Erythroblast (primary cell): ENCODE data around the gene DIAPH3.
"Not testable (repeated sequence)": the region's sequence is repeated elsewhere in the genome, so short reads cannot be mapped to it uniquely, and the experiment has no call there.

Experiments
- DNase-seq, 2 experiments: peaks; one replicate each; lab custom pipeline; 2025; lab: John Stamatoyannopoulos, UW
- GATA1 ChIP-seq: IDR thresholded peaks from 2 replicates; pipeline ENCODE4 v1.6.1; 2011; ENCODE audit warnings: low read depth, mild to moderate bottlenecking, control low read depth, low read length, moderate library complexity
- POLR2A ChIP-seq: IDR thresholded peaks from 2 replicates; pipeline ENCODE4 v1.6.1; 2011; ENCODE audit warnings: mild to moderate bottlenecking, low read length

The DIAPH3 gene

GRCh38 chr13:60047918-60048317 is 115.8 kb downstream of the DIAPH3 start:
- no peak for DNase-seq
- TF ChIP-seq GATA1 = no peak
- no peak for TF ChIP-seq POLR2A

- TF ChIP-seq GATA1 = no peak
- DNase-seq = no peak
These were observed 119.4 kb downstream of the DIAPH3 start for GRCh38 chr13:60044321-60044720.

- no peak for DNase-seq
- TF ChIP-seq POLR2A (no peak), GATA1 (no peak)
These were observed 120.5 kb downstream of the DIAPH3 start for GRCh38 chr13:60043262-60043661.

GRCh38 chr13:60040668-60041067 is 123.1 kb downstream of the DIAPH3 start:
- not testable (repeated sequence) for DNase-seq

GRCh38 chr13:60035874-60036273 is 127.9 kb downstream of the DIAPH3 start:
- no peak for DNase-seq
- TF ChIP-seq POLR2A = no peak
- TF ChIP-seq GATA1 = no peak

- no peak for DNase-seq
- TF ChIP-seq GATA1 = no peak
- no peak for TF ChIP-seq POLR2A
These were observed 130.9 kb downstream of the DIAPH3 start for GRCh38 chr13:60032851-60033250.

GRCh38 chr13:60028021-60028420 is 135.7 kb downstream of the DIAPH3 start:
- TF ChIP-seq POLR2A = no peak
- TF ChIP-seq GATA1 = no peak
- no peak for DNase-seq

- TF ChIP-seq POLR2A (no peak), GATA1 (no peak)
- DNase-seq = no peak
These were observed 137.4 kb downstream of the DIAPH3 start for GRCh38 chr13:60026286-60026685.

GRCh38 chr13:60020288-60020687 is 143.4 kb downstream of the DIAPH3 start:
- TF ChIP-seq POLR2A (no peak), GATA1 (no peak)
- DNase-seq = no peak

GRCh38 chr13:60019119-60019993 is 144.4 kb downstream of the DIAPH3 start:
- DNase-seq = no peak
- no peak for TF ChIP-seq POLR2A
- no peak for TF ChIP-seq GATA1

GRCh38 chr13:60018536-60018935 is 145.2 kb downstream of the DIAPH3 start:
- no peak for DNase-seq
- no peak for TF ChIP-seq POLR2A
- no peak for TF ChIP-seq GATA1

GRCh38 chr13:60016229-60016628 is 147.5 kb downstream of the DIAPH3 start:
- no peak for TF ChIP-seq POLR2A
- no peak for TF ChIP-seq GATA1
- DNase-seq = no peak

GRCh38 chr13:60013166-60013565 is 150.6 kb downstream of the DIAPH3 start:
- TF ChIP-seq POLR2A = no peak
- TF ChIP-seq GATA1 = no peak
- DNase-seq = no peak

- TF ChIP-seq POLR2A (no peak), GATA1 (no peak)
- no peak for DNase-seq
These were observed 151.2 kb downstream of the DIAPH3 start for GRCh38 chr13:60012488-60012887.
